CD4-positive, alpha-beta T cell treated with Interleukin-12 subunit alpha and Interleukin-12 subunit beta, for 1 hour (primary cell): ENCODE measurements around the gene TRAF2.

Experiments
- DNase-seq: peaks from one replicate; pipeline ENCODE4 v3.0.0-alpha.2; 2020

TRAF2 gene

GRCh38 chr9:136847826-136848392, 38.4 kb upstream of the TRAF2 start:
- DNase-seq = peak; percentile 75

GRCh38 chr9:136848393-136849037, 37.8 kb upstream of the TRAF2 start:
- peak; percentile 34 for DNase-seq

- peak; percentile 98 for DNase-seq
Measured at GRCh38 chr9:136849038-136849959, 37.0 kb upstream of the TRAF2 start, which contains the start of gene PHPT1. TSS of gene PHPT1 (plus strand) at chr9:136849409. CDS start at chr9:136849431, 22 bp downstream.

DNA sequence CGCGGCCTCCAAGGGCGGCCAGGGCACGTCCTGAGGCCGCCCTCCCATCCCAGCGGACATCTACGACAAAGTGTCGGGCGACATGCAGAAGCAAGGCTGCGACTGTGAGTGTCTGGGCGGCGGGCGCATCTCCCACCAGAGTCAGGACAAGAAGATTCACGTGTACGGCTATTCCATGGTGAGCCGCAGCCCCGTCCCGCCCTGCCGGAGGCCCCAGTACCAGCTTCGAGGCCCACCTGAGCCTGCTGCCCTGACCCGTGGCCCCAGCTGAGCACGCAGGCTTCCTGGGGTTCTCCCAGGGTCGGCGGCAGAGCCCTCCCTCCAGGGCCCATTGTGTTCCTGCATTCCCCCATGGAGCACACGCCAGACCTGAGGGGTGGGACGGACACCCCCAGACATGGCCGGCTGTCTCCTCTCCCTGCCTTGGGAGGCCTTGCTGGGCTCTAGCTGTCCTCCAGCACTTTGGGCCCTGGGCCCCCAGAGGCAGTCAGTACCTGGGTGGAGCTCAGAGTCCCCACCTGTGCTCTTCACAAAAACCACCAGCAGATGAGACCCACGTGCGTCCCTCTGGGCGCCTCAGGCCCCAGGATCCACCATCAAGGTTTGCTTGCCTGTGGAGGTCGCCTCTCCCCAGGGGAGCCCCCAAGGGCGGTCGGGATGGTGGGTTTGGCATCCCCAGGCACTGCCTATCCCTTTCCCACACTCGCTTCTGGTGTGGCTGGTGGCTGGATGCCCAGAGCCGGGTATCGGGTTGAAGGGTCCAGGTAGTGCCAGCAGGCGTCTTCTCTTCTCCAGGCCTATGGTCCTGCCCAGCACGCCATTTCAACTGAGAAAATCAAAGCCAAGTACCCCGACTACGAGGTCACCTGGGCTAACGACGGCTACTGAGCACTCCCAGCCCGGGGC, 36.1 kb upstream of the TRAF2 start:
- DNase-seq = no peak

GRCh38 chr9:136850866-136851775, 35.2 kb upstream of the TRAF2 start:
- DNase-seq = no peak

GRCh38 chr9:136851941-136852663, 34.2 kb upstream of the TRAF2 start, which contains the start of gene MAMDC4:
TSS of gene MAMDC4 (plus strand) at chr9:136852346. CDS start at chr9:136852417, 71 bp downstream.
- no peak for DNase-seq

DNA sequence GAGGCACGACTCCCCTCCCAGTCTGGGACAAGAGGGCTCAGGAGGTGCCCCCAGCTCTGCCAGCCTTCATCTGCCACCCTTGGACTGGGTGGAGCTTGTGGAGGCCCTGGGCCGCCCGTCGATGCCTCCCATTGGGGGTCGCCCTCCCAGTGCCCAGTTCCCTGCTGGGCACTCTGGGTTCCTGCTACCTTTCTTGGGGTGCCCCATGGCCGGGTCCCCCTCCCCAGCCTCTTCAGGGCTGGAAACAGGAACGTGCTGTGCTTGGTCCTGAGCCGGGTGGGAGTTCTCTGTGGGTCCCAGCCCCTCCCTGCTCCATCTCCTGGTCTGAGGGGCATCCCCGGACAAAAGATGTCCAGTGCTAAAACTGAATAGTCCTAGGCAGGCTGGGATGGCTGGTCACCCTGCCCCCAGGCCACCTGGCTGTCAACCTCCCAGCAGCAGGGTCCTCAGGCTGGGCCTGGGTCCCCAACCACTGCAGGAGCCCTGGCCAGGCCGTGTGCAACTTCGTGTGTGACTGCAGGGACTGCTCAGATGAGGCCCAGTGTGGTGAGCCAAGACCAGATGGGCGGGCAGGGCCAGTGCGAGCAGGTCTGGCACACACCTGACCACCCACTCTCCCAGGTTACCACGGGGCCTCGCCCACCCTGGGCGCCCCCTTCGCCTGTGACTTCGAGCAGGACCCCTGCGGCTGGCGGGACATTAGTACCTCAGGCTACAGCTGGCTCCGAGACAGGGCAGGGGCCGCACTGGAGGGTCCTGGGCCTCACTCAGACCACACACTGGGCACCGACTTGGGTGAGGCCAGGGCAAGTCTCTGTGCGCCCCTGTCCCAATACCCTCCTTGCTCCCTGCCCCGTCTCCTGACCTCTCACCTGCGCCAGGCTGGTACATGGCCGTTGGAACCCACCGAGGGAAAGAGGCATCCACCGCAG, 33.4 kb upstream of the TRAF2 start:
- DNase-seq = no peak

DNA sequence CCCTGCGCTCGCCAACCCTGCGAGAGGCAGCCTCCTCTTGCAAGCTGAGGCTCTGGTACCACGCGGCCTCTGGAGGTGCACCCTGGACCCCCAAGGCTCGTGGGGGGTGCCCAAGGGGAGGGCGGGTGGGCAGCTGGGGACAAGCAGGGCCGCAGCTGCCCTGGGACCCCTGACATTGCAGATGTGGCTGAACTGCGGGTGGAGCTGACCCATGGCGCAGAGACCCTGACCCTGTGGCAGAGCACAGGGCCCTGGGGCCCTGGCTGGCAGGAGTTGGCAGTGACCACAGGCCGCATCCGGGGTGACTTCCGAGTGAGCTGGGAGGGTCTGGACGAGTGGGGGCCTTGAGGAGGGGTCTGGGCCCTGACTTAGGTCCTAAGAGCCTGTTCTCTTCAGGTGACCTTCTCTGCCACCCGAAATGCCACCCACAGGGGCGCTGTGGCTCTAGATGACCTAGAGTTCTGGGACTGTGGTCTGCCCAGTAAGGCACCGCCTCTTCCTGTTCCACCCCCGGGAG, 32.7 kb upstream of the TRAF2 start:
- DNase-seq = no peak

DNA sequence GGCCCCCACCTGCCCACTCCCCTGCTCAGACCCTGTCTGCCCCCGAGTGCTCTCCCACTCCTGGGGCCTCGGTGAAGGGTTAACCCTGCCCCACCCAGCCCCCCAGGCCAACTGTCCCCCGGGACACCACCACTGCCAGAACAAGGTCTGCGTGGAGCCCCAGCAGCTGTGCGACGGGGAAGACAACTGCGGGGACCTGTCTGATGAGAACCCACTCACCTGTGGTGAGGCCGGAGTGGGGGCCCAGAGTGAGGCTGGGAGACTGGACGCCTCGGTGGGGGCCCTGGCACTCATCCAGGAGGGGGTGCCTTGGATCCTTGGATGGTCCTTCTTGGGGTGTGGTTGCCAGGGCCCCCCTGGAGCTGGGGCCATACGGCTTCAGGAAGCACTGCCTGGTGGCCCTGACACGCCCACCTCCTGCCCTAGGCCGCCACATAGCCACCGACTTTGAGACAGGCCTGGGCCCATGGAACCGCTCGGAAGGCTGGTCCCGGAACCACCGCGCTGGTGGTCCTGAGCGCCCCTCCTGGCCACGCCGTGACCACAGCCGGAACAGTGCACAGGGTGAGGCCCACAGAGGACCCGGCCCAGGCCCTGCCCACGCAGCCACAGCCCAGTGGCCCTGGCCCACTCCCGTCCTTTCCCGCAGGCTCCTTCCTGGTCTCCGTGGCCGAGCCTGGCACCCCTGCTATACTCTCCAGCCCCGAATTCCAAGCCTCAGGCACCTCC, 32.0 kb upstream of the TRAF2 start:
- DNase-seq = no peak

DNA sequence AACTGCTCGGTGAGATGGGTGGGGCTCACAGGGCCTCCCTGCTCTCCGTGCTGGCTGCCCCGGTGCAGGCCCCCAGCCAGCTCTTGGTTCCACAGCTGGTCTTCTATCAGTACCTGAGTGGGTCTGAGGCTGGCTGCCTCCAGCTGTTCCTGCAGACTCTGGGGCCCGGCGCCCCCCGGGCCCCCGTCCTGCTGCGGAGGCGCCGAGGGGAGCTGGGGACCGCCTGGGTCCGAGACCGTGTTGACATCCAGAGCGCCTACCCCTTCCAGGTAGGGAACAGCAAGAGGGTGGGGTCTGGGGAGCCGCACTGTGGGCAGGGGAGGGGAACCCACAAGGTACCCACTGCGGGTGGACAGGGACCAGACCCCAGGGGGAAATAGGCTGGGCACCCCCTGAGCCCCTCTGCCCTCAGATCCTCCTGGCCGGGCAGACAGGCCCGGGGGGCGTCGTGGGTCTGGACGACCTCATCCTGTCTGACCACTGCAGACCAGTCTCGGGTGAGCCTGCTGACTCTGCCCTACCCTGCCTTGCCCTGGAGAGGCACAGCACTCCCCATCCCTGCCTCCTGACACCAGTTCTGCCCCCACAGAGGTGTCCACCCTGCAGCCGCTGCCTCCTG, 31.4 kb upstream of the TRAF2 start:
- no peak for DNase-seq

- DNase-seq = no peak
Measured at GRCh38 chr9:136855461-136856078, 30.7 kb upstream of the TRAF2 start.

GRCh38 chr9:136856079-136856476, 30.2 kb upstream of the TRAF2 start:
- DNase-seq = no peak

GRCh38 chr9:136856541-136857141, 29.7 kb upstream of the TRAF2 start:
- no peak for DNase-seq

GRCh38 chr9:136857166-136857565, 29.1 kb upstream of the TRAF2 start:
- DNase-seq = no peak

GRCh38 chr9:136857581-136858412, 28.5 kb upstream of the TRAF2 start:
- no peak for DNase-seq

- no peak for DNase-seq
Measured at GRCh38 chr9:136858452-136858843, 27.9 kb upstream of the TRAF2 start.
